Measurements from ENCODE around the gene L3MBTL1. TPM values are rescaled to one million over a fixed set of nuclear protein-coding genes. Genes with fewer than 3 reads are reported as not detected.
A peak's percentile ranks its signal among the peaks of the same experiment; 100 is the strongest.
"Not testable (repeated sequence)": the region's sequence is repeated elsewhere in the genome, so short reads cannot be mapped to it uniquely, and the experiment has no call there.

L3MBTL1 gene
- total RNA-seq, 4 donors from 2014 or later, result 12.5 to 45.3 (median 29.2) TPM

GRCh38 chr20:43584448-43585136 lies 77.1 kb downstream of the L3MBTL1 start:
- intact Hi-C loops (cut with DNase I), result loop anchor here (10.0 kb wide), 1 partner anchor 130 kb away; the partner anchor contains the start of gene SRSF6
- 62 to 63% methylated on average over 7 of the region's 7 CpGs for WGBS, 2 donors
- Histone ChIP-seq H3K9me3 (no peaks in the 10 kb centered on the region), H3K27ac (no peak overlapping the region), H3K4me3 (replicated peaks in 1 of 3) (no peak overlapping the region), H3K4me1 (peaks cover 0 to 15% of the 10 kb centered on the region in 2 donors), H3K27me3 (no peaks in the 10 kb centered on the region), H3K36me3 (no peaks in the 10 kb centered on the region)
- TF ChIP-seq CTCF (IDR thresholded peaks at IDR 0.05) (no peak), POLR2A (IDR thresholded peaks at IDR 0.05) (no peak)
- DNase-seq, result peak in 1 of 2 donors; percentile 29

GRCh38 chr20:43586641-43587040 lies 79.1 kb downstream of the L3MBTL1 start:
- H3K9me3 ChIP-seq, result no peaks in the 10 kb centered on the region
- intact Hi-C loops (cut with DNase I), result loop anchor here (10.0 kb wide), 1 partner anchor 132 kb away; the partner anchor contains the start of gene SRSF6
- DNase-seq, result peak; percentile 35 to 40
- 65 to 66% methylated on average over 8 of the region's 8 CpGs for WGBS, 2 donors
- no peaks in the 10 kb centered on the region for H3K36me3 ChIP-seq
- peaks cover 11 to 19% of the 10 kb centered on the region in 2 donors for H3K4me1 ChIP-seq
- H3K27me3 ChIP-seq, result no peaks in the 10 kb centered on the region
- no peak for TF ChIP-seq CTCF (IDR thresholded peaks at IDR 0.05)
- no peak for TF ChIP-seq POLR2A (IDR thresholded peaks at IDR 0.05)
- no peak overlapping the region for H3K27ac ChIP-seq
- no peak overlapping the region for H3K4me3 ChIP-seq (replicated peaks in 1 of 3)

- intact Hi-C loops (cut with DNase I), result loop anchor here (10.0 kb wide), 1 partner anchor 134 kb away; the partner anchor contains the start of gene SRSF6
- not testable (repeated sequence) for DNase-seq; H3K4me3 ChIP-seq (replicated peaks in 1 of 3); H3K9me3 ChIP-seq; H3K27ac ChIP-seq; H3K36me3 ChIP-seq; H3K27me3 ChIP-seq
- H3K4me1 ChIP-seq, result peaks cover 14 to 24% of the 10 kb centered on the region in 2 donors
- WGBS, 2 donors, result 95 to 98% methylated on average over 10 of the region's 10 CpGs
These were observed 81.0 kb downstream of the L3MBTL1 start for GRCh38 chr20:43588526-43588925.

DNA sequence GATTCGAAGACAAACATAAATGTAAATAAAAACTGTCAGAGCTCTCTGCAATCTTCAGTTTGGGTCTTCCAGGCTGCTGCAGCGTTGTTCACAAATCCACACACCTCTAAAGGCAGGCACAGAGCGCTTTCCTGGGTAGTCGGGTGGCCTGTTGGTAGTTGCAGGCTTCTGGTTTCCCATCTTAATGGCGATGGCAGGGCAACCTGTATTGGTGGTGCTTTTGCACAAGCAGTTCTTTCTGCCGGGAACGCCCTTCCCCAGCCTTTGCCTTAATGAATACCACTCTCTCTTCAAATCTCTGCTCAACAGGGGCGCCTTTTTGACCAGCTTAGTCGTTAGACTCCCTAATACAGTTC lies 82.5 kb downstream of the L3MBTL1 start:
- Histone ChIP-seq H3K4me3 (replicated peaks in 1 of 3) (peak overlapping the region in 2 of 3 donors; percentile 38 to 76), H3K27ac (peak overlapping the region; percentile 76 to 89 (median 86)), H3K4me1 (peaks cover 10 to 14% of the 10 kb centered on the region in 2 donors), H3K9me3 (no peaks in the 10 kb centered on the region), H3K27me3 (no peaks in the 10 kb centered on the region), H3K36me3 (peaks cover 0 to 5% of the 10 kb centered on the region in 2 donors)
- intact Hi-C loops (cut with DNase I), result no loop called here
- 24 to 26% methylated on average over 9 of the region's 9 CpGs for WGBS, 2 donors
- TF ChIP-seq POLR2A (IDR thresholded peaks at IDR 0.05), result no peak
- no peak for TF ChIP-seq CTCF (IDR thresholded peaks at IDR 0.05)
- peak in 1 of 2 donors; percentile 15 for DNase-seq

GRCh38 chr20:43590392-43591303 lies 83.2 kb downstream of the L3MBTL1 start, which contains the start of gene IFT52:
IFT52 (plus strand) TSS chr20:43590937; CDS start chr20:43594699, 3,762 bp downstream.
- peak; percentile 94 to 95 for DNase-seq
- H3K4me3 ChIP-seq (replicated peaks in 1 of 3), result peak within 1 kb of the TSS; percentile 21 to 76 (median 38)
- H3K27ac ChIP-seq, result peak within 1 kb of the TSS; percentile 76 to 89 (median 86)
- TF ChIP-seq CTCF (IDR thresholded peaks at IDR 0.05) (peak in 1 of 6 experiments; percentile 9), POLR2A (IDR thresholded peaks at IDR 0.05) (peak in 1 of 2 donors; percentile 64)
- WGBS, 2 donors, result 0% methylated on average over 30 to 50 of the region's 68 CpGs
- H3K9me3 ChIP-seq, result no peaks in the 10 kb centered on the region
- intact Hi-C loops (cut with DNase I), result no loop called here
- H3K27me3 ChIP-seq, result no peaks in the 10 kb centered on the region
- H3K36me3 ChIP-seq, result peaks cover 5 to 11% of the 10 kb centered on the region in 2 donors
- H3K4me1 ChIP-seq, result peaks cover 9 to 14% of the 10 kb centered on the region in 2 donors

All from thyroid gland (tissue), 4 donors.